HL-60/S4 treated with phorbol 12-myristate 13-acetate at 8.2 ng/mL for 4 days and 3 days (cell line): ENCODE measurements around the gene FBN3.

Experiments used
- in situ Hi-C: fragments of 300-500 bp; cut with MboI; formaldehyde crosslinking; loops from 2 replicates; pipeline ENCODE4 v1.15.0; 2022; ENCODE audit warnings: low sequenced_read_pairs

Gene FBN3

GRCh38 chr19:8094336-8094735, 55.1 kb downstream of the FBN3 start:
- in situ Hi-C loops, result no loop called here

DNA sequence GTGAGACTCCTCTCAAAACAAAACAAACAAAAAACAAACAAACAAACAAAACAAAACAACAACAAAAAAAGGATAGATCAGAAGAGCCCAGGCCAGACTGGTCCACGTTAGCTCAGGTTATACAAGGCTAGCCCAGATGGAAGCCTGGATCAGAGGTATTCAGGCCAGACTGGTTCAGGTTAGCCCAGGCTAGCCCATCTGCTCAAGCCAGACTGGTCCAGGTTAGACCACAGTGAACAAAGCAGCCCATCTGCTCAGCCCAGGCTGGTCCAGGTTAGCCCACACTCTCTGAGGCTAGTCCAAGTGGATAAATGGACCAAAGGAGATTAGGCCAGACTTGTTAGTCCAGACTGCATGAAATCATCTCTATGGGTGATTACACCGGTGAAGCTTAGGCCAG, 55.7 kb downstream of the FBN3 start:
- in situ Hi-C loops, result no loop called here

DNA sequence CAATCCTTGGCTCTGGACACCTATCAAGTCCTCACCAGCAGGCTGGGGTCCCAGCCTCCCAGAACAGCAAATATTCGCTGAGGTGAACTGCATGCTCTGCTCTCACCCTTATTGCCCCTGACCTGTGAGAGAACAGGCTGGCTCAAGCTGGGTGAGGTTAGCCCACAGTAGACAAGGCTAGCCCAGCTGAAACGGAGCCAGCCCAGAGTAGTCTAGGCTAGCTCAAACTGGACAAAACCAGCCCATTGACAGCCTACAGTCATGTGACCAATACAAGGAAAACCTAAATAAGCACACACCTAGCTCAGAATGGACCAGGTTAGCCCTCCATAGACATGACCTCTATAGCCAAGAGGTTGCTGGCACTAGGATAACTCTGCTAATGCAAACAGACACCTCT, 58.4 kb downstream of the FBN3 start:
- in situ Hi-C loops, result no loop called here

DNA sequence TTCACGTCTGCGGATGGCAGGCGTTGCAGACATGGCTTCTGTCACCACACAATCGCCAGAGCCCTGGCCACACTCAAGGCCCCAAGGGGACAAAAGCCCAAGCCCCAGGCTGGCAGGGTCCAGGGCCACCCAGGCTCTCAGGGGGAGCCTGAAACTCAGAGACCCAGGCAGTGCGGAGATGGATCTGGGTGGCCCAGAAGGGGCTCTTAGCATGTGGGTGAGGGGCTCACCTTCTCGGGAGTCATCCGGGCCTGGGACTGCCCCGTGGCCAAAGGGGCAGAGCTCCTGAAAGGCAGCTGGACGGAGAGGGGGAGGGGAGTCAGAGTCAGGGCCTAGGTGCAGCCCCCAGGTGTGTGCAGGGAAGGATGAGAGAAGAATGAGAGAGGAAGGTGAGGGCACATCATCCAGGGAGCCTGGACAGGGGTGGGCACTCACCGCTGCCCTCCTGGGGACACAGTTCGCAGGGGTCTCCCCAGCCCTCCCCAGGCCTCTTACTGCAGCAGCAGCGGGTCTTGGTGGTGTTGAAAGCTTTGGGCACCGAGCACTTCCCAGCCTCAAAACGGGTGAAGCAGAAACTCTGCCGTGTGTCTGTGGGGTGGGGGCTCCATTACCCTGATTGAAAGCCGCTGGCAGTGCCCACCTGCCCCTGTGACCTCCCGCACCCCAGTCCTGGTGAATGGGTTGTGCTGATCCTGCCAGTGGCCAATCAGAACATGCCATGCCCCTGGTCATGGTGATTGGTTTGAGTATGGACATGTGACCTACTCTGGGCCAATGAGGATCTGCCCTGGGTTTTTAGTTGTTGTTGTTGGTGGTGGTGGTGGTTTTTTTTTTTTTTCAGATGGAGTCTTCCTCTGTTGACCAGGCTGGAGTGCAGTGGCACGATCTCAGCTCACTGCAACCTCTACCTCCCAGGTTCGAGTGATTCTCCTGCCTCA, 59.5 kb downstream of the FBN3 start:
- in situ Hi-C loops, result no loop called here

GRCh38 chr19:8088752-8089663, 60.4 kb downstream of the FBN3 start:
- in situ Hi-C loops, result no loop called here

- in situ Hi-C loops, result no loop called here
Observed at GRCh38 chr19:8087876-8088275, 61.5 kb downstream of the FBN3 start.

DNA sequence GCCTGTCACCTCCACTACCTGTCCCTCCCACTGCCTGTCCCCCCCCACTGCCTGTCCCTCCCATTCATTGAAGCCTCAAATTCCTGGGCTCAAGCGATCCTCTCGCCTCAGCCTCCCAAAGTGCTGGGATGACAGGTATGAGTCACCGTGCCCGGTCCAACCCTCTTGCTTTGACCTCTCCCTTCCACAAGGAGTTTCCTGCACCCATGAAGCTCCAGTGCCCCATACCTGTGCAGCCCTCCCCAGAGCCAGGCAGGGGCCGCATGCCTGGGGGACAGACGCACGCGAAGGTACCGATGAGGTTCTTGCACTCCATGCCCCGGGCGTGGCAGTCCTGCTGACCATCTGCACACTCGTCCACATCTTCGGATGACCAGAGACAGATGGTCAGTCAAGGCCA, 62.5 kb downstream of the FBN3 start:
- in situ Hi-C loops, result no loop called here

- in situ Hi-C loops, result no loop called here
Observed at GRCh38 chr19:8085598-8086408, 63.6 kb downstream of the FBN3 start.

GRCh38 chr19:8084152-8084551, 65.2 kb downstream of the FBN3 start:
- in situ Hi-C loops, result no loop called here

DNA sequence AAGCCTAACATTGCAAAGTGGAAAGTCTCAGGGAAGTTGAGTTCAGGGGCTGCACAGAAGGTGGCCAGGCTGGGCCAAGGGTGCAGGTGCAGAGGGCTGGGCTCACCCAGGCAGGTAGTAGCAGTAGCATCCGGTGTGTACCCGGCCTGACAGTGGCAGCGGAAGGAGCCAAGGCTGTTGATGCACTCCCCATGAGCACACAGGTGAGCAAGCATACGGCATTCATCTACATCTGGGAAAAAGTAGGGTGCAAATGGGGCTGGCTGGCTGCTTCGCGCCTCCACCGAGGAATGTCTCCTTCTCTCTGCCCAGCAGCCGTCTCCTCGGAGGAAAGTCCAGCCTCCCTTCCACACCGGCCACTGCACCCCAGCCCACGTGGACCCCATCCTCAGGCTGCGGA, 66.3 kb downstream of the FBN3 start:
- in situ Hi-C loops, result no loop called here

DNA sequence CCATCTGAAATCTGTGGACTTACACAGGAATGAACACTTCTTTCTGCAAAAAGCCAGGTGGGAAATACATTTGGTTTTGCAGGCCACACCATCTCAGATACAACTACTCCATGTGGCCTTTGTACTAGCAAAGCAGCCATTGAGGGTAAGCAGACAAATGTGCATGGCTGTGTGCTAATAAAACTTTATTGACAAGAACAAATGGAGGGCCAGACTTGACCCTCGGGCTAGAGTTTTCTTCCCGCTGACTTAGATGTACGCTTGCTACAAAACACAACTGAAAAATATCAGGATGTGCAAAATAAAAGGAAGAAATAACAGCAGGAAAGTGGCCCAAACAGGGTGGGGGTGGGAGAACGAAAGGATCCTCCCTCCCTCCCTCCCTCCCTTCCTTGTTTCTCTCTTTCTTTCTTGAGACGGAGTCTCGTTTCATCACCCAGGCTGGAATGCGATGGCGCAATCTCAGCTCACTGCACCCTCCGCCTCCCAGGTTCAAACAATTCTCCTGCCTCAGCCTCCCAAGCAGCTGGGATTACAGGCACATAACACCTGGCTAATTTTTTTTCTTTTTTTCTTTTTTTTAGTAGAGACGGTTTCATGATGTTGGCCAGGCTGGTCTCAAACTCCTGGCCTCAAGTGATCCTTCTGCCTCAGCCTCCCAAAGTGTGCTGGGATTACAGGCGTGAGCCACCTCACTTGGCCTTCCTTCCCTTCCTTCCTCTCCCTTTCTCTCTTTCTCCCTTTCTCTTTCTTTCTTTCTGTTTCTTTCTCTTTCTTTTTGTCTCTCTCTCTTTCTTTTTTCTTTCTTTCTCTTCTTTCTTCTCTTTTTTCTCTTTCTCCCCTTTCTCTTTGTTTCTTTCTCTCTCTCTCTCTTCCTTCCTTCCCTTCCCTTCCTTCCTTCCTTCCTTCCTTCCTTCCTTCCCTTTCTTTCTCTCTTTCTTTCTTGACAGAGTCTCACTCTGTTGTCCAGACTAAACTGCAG, 67.5 kb downstream of the FBN3 start:
- in situ Hi-C loops, result no loop called here

DNA sequence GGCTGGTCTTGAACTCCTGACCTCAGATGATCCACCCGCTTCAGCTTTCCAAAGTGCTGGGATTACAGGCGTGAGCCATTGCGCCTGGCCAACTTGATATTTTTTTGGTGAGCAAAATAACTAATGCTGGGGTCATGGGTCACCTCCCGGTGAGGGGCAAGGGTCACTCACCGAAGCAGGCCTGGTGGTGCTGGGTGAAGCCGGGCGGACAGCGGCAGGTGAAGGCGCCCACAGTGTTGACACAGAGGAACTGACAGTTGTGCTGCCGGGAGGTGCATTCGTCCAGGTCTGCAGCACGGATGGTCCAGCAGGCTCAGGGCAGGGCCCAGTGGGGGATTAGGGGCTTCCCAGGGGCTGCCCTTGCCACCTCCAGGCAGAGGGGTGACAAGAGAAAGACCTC, 68.6 kb downstream of the FBN3 start:
- in situ Hi-C loops, result no loop called here

DNA sequence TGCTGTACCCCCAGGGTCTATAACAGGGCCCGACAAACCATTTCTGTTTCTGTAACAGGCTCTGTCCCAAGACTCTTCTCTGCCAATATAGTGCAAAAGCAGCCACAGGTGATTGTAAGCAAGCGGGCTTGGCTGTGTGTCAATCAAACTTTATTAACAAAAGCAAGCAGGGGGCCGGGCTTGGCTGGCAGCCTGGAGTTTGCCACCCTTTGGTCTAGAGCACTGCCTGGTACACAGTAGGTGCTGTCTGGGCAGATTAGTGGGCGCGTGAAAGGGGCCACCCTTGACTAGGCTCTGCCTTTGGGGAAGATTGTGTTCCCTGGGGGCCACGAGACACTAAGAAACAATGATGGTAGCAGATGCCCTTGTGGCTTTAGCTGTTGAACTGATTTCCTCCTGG, 69.4 kb downstream of the FBN3 start:
- in situ Hi-C loops, result no loop called here

DNA sequence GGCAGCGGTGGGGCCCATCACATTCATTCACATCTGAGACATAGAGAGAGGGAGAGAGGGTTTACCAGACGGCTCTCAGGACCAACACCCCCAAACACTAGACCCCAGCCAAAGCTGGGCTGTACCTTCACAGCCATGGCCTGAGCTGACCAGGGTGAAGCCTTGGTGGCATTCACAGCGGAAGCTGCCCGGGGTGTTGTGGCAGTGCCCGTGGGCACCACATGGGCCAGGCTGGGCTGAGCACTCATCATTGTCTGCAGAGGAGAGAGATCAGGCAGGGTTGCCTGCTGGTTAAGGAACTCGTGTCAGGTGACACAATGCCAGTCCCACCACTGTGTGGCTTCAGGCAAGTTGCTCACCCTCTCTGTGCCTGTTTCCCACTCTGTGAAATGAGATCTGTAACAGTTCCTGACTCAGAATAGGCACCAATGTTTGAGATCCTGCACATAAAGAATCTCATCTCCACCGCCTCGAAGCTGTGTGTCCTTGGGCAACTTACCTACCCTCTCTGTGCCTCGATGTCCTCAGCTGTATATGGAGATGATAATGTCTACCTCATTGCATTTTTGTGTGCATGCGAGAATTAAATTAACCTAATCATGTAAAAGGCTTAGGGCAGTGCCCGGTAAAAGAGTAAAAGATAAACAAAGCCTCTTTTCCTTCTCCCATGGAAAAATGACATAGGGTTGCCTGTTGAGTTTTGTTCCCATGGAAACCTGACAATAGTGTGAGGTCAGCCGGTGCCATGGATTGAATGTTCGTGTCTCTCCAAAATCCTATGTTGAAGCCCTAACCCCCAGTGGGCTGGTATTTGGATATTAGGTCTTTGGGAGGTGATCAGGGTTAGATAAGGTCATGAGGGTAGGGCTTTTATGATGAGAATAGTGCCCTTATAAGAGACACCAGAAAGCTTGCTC, 74.0 kb downstream of the FBN3 start:
- in situ Hi-C loops, result no loop called here

- in situ Hi-C loops, result no loop called here
Observed at GRCh38 chr19:8074501-8074900, 74.9 kb downstream of the FBN3 start.

DNA sequence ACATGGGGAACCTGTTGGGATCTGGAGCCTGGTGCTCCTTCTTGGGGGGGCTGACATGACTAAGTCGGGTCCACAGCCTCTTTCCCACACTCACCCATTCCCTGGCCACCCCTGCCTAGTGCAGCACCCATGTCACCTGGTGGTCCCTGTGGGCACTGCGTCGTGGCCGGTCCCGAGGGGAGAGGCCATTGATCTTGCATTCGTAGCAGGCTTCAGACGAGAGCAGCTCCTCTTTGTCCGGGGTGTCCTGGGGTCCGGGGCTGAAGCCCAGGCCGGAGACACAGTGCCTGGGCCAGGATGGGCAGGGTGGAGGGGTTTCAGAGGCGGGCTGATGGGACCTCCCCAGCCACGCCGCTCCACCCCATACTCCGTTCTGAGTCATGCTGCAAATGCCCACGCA, 77.5 kb downstream of the FBN3 start:
- in situ Hi-C loops, result no loop called here

DNA sequence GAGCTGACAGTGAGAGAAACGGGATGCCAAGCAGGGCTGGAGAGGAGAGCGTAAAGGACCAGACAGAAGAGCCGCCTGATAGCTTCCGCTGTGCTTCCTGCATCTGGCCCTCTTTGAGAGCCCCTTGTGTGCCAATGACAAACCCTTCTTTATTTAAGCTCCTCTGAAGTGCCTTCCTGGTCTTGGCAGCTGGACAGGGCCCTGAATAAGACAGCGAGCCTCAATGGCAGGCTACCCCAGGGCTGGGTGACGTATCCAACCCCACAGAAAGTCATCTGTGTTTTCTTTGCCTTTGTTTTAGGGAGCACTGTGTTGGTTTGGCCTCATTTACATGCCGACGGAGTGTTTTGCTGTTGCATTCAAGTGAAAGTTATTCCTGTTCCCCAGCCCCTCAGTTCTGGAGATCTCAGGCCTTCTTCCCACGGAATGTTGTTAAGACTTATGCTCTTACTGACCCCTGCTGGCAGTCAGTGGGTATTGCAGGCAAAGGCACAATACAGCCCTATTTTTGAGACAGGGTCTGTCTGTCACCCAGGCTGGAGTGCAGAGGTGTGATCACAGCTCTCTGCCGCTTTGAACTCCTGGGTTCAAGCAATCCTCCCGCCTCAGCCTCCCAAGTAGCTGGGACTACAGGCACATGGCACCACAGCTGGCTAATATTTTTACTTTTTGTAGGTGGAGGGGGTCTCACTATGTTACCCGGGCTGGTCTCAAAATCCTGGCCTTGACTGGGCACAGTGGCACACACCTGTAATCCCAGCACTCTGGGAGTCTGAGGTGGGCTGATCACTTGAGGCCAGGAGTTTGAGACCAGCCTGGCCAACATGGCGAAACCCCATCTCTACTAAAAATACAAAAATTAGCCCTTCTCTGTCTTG, 80.1 kb downstream of the FBN3 start:
- in situ Hi-C loops, result no loop called here

DNA sequence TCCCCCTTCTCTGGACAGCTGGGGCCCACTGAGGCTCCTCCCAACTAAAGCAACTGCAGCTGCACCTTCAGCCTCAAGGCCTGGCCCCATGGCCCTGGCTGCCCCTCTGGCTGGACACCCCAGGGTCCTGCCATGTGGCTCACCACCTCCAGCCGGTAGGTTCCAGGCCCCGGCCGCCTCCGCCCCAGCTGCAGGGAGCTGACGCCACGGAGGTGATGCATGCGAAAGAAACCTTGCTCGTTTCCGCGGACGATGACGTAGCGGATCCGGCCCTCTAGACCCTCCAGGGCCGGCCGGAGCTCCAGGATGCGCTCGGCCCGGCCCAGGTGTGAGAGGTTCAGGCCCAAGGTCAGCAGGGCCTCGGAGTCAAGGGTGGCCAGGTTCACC, 83.5 kb downstream of the FBN3 start:
- in situ Hi-C loops, result no loop called here
